Neural cell (in vitro differentiated cells): ENCODE results near the gene DOCK2. TPM values are rescaled to one million over a fixed set of nuclear protein-coding genes. Genes with fewer than 3 reads are reported as not detected.

Experiments used
- H2AFZ ChIP-seq: fragments of 200-600, 300-800 bp; sonication (generic), shearing (Covaris generic); 2 replicates; pipeline ENCODE4 v1.6.0; 2014; ENCODE audit warnings: low read depth, mild to moderate bottlenecking, antibody characterized with exemption, low read length, moderate library complexity
- H3F3A ChIP-seq: fragments of 200-600 bp; shearing (Covaris generic); 2 replicates; pipeline ENCODE4 v1.6.1; 2016; ENCODE audit warnings: mild to moderate bottlenecking, moderate library complexity, mixed read lengths, antibody characterized with exemption, low read length; ENCODE audit not compliant: insufficient read depth, poor library complexity, severe bottlenecking
- H3K27ac ChIP-seq: fragments of 200-600, 300-800 bp; sonication (generic), shearing (Covaris generic); 2 replicates; pipeline ENCODE4 v1.5.1; 2014; ENCODE audit warnings: mild to moderate bottlenecking, low read length, moderate library complexity
- H3K27me3 ChIP-seq: fragments of 300-800, 200-600 bp; sonication (generic), shearing (Covaris generic); 2 replicates; pipeline ENCODE4 v1.6.0; 2014; ENCODE audit warnings: mild to moderate bottlenecking, low read depth, low read length, moderate library complexity; ENCODE audit not compliant: insufficient read depth
- H3K36me3 ChIP-seq: fragments of 300-800, 200-600 bp; sonication (generic), shearing (Covaris generic); 2 replicates; pipeline ENCODE4 v1.5.1; 2014; ENCODE audit warnings: mild to moderate bottlenecking, antibody characterized with exemption, low read length, moderate library complexity; ENCODE audit not compliant: insufficient read depth
- H3K4me2 ChIP-seq: fragments of 300-800, 200-600 bp; sonication (generic), shearing (Covaris generic); 2 replicates; pipeline ENCODE4 v1.6.0; 2014; ENCODE audit warnings: mild to moderate bottlenecking, low read length
- H3K4me3 ChIP-seq: fragments of 300-800, 200-600 bp; sonication (generic), shearing (Covaris generic); 2 replicates; pipeline ENCODE4 v1.5.1; 2014; ENCODE audit warnings: mild to moderate bottlenecking, low read length, moderate library complexity
- H3K79me2 ChIP-seq: fragments of 200-600 bp; shearing (Covaris generic); replicated peaks from 2 replicates; pipeline ENCODE4 v1.6.0; 2014; ENCODE audit warnings: mild to moderate bottlenecking, low read length, moderate library complexity; ENCODE audit not compliant: insufficient read depth
- H3K9ac ChIP-seq: fragments of 300-800, 200-600 bp; sonication (generic), shearing (Covaris generic); 2 replicates; pipeline ENCODE4 v1.6.1; 2016; ENCODE audit warnings: mild to moderate bottlenecking, low read length, mixed read lengths
- H3K9me2 ChIP-seq: fragments of 200-600 bp; shearing (Covaris generic); 2 replicates; pipeline ENCODE4 v1.6.1; 2016; ENCODE audit warnings: mild to moderate bottlenecking, low read length, mixed read lengths; ENCODE audit not compliant: insufficient read depth
- H3K9me3 ChIP-seq: fragments of 200-600, 300-800 bp; sonication (generic), shearing (Covaris generic); 2 replicates; pipeline ENCODE4 v1.6.1; 2016; ENCODE audit warnings: mild to moderate bottlenecking, mixed run types, low read length, moderate library complexity, mixed read lengths
- H4K20me1 ChIP-seq: fragments of 200-600 bp; shearing (Covaris generic); 2 replicates; pipeline ENCODE4 v1.6.1; 2016; ENCODE audit warnings: mild to moderate bottlenecking, mixed run types; ENCODE audit not compliant: insufficient read depth
- EP300 ChIP-seq: fragments of 450-650 bp; conservative IDR thresholded peaks from 2 replicates; pipeline ENCODE4 v1.6.1; 2014; ENCODE audit warnings: antibody characterized with exemption, mild to moderate bottlenecking, moderate library complexity; ENCODE audit not compliant: poor library complexity, severe bottlenecking
- EZH2 ChIP-seq: fragments of 200-600, 300-800 bp; shearing (Covaris generic), sonication (generic); IDR thresholded peaks from 2 replicates; pipeline ENCODE4 v1.6.1; 2014; ENCODE audit warnings: antibody characterized with exemption, low read length, borderline replicate concordance, mild to moderate bottlenecking; ENCODE audit not compliant: insufficient read depth, poor library complexity, severe bottlenecking
- MXI1 ChIP-seq: fragments of 450-650 bp; conservative IDR thresholded peaks from 2 replicates; pipeline ENCODE4 v1.6.1; 2014; ENCODE audit warnings: antibody characterized with exemption, mild to moderate bottlenecking; ENCODE audit not compliant: poor library complexity, severe bottlenecking
- POLR2AphosphoS5 ChIP-seq: IDR thresholded peaks from 2 replicates; pipeline ENCODE4 v1.6.1; 2012
- RAD21 ChIP-seq: fragments of 450-650 bp; conservative IDR thresholded peaks from 2 replicates; pipeline ENCODE4 v1.6.1; 2014; ENCODE audit warnings: antibody characterized with exemption, mild to moderate bottlenecking, moderate library complexity
- REST ChIP-seq: IDR thresholded peaks from 2 replicates; pipeline ENCODE4 v1.6.1; 2012; ENCODE audit warnings: borderline replicate concordance
- SMC3 ChIP-seq: fragments of 450-650 bp; conservative IDR thresholded peaks from 2 replicates; pipeline ENCODE4 v1.6.1; 2014; ENCODE audit warnings: antibody characterized with exemption, mild to moderate bottlenecking, moderate library complexity; ENCODE audit not compliant: poor library complexity
- TAF1 ChIP-seq: IDR thresholded peaks from 2 replicates; pipeline ENCODE4 v1.6.1; 2012; ENCODE audit warnings: low read depth
- polyA plus RNA-seq: library from polyadenylated mRNA; depleted of rRNA; stranded (reverse); fragments of >200 nt; gene quantifications from 2 replicates; pipeline ENCODE4 v1.2.3, GENCODE V29; 2014
- TF ChIP-seq, protein P1 (sequence below): fragments of 450-650 bp; IDR thresholded peaks from 2 replicates; pipeline ENCODE4 v1.5.1; 2014; ENCODE audit warnings: antibody characterized with exemption, mild to moderate bottlenecking, moderate library complexity; ENCODE audit not compliant: poor library complexity, severe bottlenecking

The DOCK2 gene
- polyA plus RNA-seq, 1 donor from 2014 or later: 0.15 TPM

- Histone ChIP-seq H3K36me3 (no peaks in the 10 kb centered on the region), H3K9me2 (no peaks in the 10 kb centered on the region), H3K9me3 (no peaks in the 10 kb centered on the region), H3K9ac (no peak overlapping the region), H3K79me2 (no peaks in the 10 kb centered on the region), H4K20me1 (no peaks in the 10 kb centered on the region), H3K27me3 (no peaks in the 10 kb centered on the region), H3K27ac (no peak overlapping the region), H3K4me3 (no peak overlapping the region), H3F3A (no peaks in the 10 kb centered on the region), H2AFZ (no peak overlapping the region), H3K4me2 (no peak overlapping the region)
- TF ChIP-seq TAF1 (no peak), EZH2 (no peak), SMC3 (no peak), REST (no peak), POLR2AphosphoS5 (no peak), MXI1 (no peak), RAD21 (no peak), EP300 (no peak)
- TF ChIP-seq, protein P1, sequence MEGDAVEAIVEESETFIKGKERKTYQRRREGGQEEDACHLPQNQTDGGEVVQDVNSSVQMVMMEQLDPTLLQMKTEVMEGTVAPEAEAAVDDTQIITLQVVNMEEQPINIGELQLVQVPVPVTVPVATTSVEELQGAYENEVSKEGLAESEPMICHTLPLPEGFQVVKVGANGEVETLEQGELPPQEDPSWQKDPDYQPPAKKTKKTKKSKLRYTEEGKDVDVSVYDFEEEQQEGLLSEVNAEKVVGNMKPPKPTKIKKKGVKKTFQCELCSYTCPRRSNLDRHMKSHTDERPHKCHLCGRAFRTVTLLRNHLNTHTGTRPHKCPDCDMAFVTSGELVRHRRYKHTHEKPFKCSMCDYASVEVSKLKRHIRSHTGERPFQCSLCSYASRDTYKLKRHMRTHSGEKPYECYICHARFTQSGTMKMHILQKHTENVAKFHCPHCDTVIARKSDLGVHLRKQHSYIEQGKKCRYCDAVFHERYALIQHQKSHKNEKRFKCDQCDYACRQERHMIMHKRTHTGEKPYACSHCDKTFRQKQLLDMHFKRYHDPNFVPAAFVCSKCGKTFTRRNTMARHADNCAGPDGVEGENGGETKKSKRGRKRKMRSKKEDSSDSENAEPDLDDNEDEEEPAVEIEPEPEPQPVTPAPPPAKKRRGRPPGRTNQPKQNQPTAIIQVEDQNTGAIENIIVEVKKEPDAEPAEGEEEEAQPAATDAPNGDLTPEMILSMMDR: no peak
Measured at GRCh38 chr5:169663537-169663936, 26.5 kb downstream of the DOCK2 start.

DNA sequence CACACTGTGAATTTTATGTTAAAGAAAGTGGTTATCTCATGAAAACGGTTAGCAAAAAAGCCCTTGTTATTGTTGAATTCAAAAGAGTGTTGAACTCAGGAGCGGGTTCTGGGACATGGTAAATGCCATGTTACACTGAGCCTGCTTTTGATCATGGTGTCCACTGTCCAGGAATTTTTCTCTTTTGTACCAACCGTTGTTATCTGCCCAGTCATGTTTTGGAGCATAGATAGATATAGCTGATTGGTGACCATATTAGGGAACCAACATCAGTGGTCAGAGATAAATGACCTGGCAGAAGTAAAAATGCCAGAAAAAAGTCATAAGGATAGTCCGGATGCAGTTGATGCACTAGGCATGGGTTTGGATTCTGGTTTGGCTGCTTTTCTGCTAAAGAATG is 29.3 kb downstream of the DOCK2 start:
- Histone ChIP-seq H4K20me1 (no peaks in the 10 kb centered on the region), H3F3A (no peaks in the 10 kb centered on the region), H3K79me2 (no peaks in the 10 kb centered on the region), H3K9ac (no peak overlapping the region), H3K36me3 (no peaks in the 10 kb centered on the region), H3K4me3 (no peak overlapping the region), H2AFZ (no peak overlapping the region), H3K9me2 (no peaks in the 10 kb centered on the region), H3K9me3 (no peaks in the 10 kb centered on the region), H3K27ac (no peak overlapping the region), H3K27me3 (no peaks in the 10 kb centered on the region), H3K4me2 (no peak overlapping the region)
- TF ChIP-seq EP300: no peak
- no peak for TF ChIP-seq RAD21
